ENCODE results near the gene PRCD.
"Not testable (repeated sequence)": the region's sequence is repeated elsewhere in the genome, so short reads cannot be mapped to it uniquely, and the experiment has no call there.

The PRCD gene

DNA sequence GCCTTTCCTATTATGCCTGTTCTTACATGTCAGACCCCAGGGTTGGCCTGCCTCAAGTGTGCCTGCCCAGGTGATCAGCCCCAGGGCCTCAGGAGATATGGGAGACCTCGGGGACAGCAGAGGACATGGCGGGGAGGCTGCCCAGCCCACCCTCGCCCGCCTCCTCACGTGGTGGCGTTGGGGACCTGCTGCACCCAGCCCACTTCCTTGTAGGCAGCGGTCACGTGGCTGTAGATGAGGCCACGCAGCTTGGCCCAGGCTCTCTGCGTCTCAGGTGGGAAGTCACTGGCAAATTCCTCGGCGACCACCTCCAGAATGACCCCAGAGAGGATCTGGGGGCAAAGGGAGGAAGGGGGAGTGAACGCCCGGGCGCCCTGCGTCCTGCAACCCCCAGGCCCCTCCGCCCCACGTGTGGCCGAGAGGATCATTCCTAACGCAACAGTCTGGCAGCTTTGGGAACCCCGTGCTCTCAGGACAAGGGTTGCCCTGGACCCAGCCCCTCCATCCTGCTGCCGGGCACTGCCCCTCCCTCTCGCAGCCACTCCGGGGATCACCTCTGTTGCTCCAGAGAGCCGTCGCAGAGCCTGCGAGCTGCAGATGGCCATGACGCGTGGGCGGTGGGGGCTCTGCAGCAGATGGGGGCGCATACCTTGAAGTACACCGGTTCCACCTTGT lies 8.9 kb upstream of the PRCD start:
- TF ChIP-seq POLR2AphosphoS5 (IDR thresholded peaks at IDR 0.05; ENCODE audit: low read depth, low read length) (no peak), POLR2A (IDR thresholded peaks at IDR 0.05; ENCODE audit: low read depth, low read length) (no peak), TAF1 (IDR thresholded peaks at IDR 0.05; ENCODE audit: borderline replicate concordance, low read depth, low read length) (no peak)
- DNase-seq (ENCODE audit: insufficient read length) (no peak), FAIRE-seq (no peak)

GRCh38 chr17:76531486-76532038 lies 8.3 kb upstream of the PRCD start:
- TF ChIP-seq POLR2AphosphoS5 (IDR thresholded peaks at IDR 0.05; ENCODE audit: low read depth, low read length), result no peak
- no peak for TF ChIP-seq TAF1 (IDR thresholded peaks at IDR 0.05; ENCODE audit: borderline replicate concordance, low read depth, low read length)
- TF ChIP-seq POLR2A (IDR thresholded peaks at IDR 0.05; ENCODE audit: low read depth, low read length), result no peak
- DNase-seq (ENCODE audit: insufficient read length), result no peak
- no peak for FAIRE-seq

- TF ChIP-seq TAF1 (IDR thresholded peaks at IDR 0.05; ENCODE audit: borderline replicate concordance, low read depth, low read length), result no peak
- no peak for TF ChIP-seq POLR2AphosphoS5 (IDR thresholded peaks at IDR 0.05; ENCODE audit: low read depth, low read length)
- TF ChIP-seq POLR2A (IDR thresholded peaks at IDR 0.05; ENCODE audit: low read depth, low read length), result no peak
- DNase-seq (ENCODE audit: insufficient read length) (no peak), FAIRE-seq (no peak)
Observed at GRCh38 chr17:76532072-76532651, 7.7 kb upstream of the PRCD start.

GRCh38 chr17:76533640-76534359 lies 6.0 kb upstream of the PRCD start:
- not testable (repeated sequence) for DNase-seq (ENCODE audit: insufficient read length); FAIRE-seq

- FAIRE-seq (no peak), DNase-seq (ENCODE audit: insufficient read length) (no peak)
- no peak for TF ChIP-seq TAF1 (IDR thresholded peaks at IDR 0.05; ENCODE audit: borderline replicate concordance, low read depth, low read length)
- TF ChIP-seq POLR2AphosphoS5 (IDR thresholded peaks at IDR 0.05; ENCODE audit: low read depth, low read length), result no peak
- TF ChIP-seq POLR2A (IDR thresholded peaks at IDR 0.05; ENCODE audit: low read depth, low read length), result no peak
Observed at GRCh38 chr17:76534831-76535732, 4.8 kb upstream of the PRCD start.

- FAIRE-seq (no peak), DNase-seq (ENCODE audit: insufficient read length) (peak; percentile 10)
- TF ChIP-seq POLR2AphosphoS5 (IDR thresholded peaks at IDR 0.05; ENCODE audit: low read depth, low read length) (no peak), TAF1 (IDR thresholded peaks at IDR 0.05; ENCODE audit: borderline replicate concordance, low read depth, low read length) (no peak), POLR2A (IDR thresholded peaks at IDR 0.05; ENCODE audit: low read depth, low read length) (no peak)
Observed at GRCh38 chr17:76535788-76536510, 3.9 kb upstream of the PRCD start.

DNA sequence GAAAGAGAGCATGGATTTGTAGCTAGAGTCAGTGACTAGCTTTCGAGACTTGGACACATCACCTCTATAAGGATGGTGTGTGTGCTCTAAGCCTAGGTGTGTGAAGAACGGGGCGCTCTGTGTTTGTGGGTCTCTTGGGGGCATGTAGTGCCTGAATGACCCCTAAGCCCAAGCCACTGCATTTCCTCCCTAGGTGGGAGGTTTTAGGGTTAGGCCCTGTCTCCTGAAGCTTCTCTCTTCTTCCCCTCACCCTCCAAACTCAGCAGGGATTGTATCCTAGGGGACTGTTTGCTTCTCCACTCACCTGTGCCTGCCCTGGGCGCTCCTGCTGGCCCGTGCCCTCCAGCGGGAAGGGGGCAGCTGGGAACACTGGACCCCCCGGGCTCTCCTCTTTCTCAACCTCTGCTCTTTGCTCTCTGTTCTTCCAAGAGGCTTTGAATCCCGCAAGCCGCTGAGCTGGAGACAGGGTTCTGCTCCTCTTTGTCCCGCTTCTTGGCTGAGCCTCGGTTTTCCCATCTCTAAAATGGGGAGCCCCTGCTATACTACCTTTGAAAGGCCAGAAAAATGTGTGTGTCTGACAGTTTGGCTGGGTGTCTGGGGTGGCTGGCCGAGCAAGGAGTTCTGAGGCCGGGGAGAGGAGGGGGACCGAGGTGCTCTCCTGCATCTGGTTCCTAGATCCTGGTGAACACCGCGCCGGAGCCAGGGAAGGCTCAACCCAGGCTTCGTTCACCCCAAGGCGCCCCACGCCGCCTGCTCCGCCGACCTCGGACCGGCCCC lies 3.1 kb upstream of the PRCD start:
- TF ChIP-seq TAF1 (IDR thresholded peaks at IDR 0.05; ENCODE audit: borderline replicate concordance, low read depth, low read length) (no peak), POLR2A (IDR thresholded peaks at IDR 0.05; ENCODE audit: low read depth, low read length) (no peak), POLR2AphosphoS5 (IDR thresholded peaks at IDR 0.05; ENCODE audit: low read depth, low read length) (no peak)
- FAIRE-seq, result no peak

GRCh38 chr17:76537288-76537577 lies 2.6 kb upstream of the PRCD start:
- DNase-seq (ENCODE audit: insufficient read length) (peak; percentile 33), FAIRE-seq (no peak)
- TF ChIP-seq TAF1 (IDR thresholded peaks at IDR 0.05; ENCODE audit: borderline replicate concordance, low read depth, low read length), result no peak
- no peak for TF ChIP-seq POLR2AphosphoS5 (IDR thresholded peaks at IDR 0.05; ENCODE audit: low read depth, low read length)
- TF ChIP-seq POLR2A (IDR thresholded peaks at IDR 0.05; ENCODE audit: low read depth, low read length), result no peak

More for the DNA sequence above, 3.1 kb upstream of the PRCD start:
- peak; percentile 19 for DNase-seq (ENCODE audit: insufficient read length)

DNA sequence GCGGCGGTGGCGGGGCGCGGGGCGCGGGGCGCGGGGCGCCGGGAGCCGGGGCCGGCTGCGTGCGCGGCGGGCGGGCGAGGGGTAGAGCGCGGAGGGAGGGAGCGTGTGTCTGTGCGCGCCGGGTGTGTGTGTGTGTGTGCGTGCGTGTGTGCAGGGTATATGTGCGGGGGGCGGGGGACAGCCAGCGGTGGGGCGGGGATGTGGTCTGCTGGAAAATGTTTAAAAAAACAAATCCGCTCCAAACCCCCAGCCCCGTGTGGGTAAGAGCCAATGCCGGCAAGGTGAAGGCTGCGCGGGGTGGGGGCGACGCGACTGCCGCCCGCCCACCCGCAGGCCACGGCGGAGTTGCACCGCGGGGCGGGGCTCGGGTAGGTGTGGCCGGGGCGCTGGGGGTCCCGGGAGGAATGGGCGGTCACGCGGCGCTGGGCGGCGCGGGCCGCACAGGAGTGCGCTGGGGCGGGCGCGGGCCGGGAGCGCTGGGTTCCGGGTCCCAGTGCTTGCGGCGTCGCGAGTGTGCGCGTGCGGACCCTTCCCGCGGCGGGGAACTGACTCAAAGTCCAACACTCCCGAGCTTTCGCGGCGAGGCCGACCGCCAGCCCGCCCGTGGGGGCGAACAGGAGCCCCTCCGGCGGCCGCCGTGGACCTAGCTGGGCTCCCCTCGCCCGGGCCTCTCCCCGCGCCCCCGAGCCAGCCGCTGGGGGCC lies 2.1 kb upstream of the PRCD start, which contains the start of gene CYGB:
Gene CYGB (minus strand): TSS at position 132 of the 703 bp plus-strand sequence. CDS start 167 bp downstream, outside the sequence.
- no peak for FAIRE-seq
- TF ChIP-seq TAF1 (IDR thresholded peaks at IDR 0.05; ENCODE audit: borderline replicate concordance, low read depth, low read length) (no peak), POLR2AphosphoS5 (IDR thresholded peaks at IDR 0.05; ENCODE audit: low read depth, low read length) (no peak), POLR2A (IDR thresholded peaks at IDR 0.05; ENCODE audit: low read depth, low read length) (no peak)
- DNase-seq (ENCODE audit: insufficient read length), result peak; percentile 28

Measured in GM12892 (cell line).